Caco-2 (cell line): ENCODE measurements around the gene UBL3. TPM values are rescaled to one million over a fixed set of nuclear protein-coding genes. Genes with fewer than 3 reads are reported as not detected.

Source experiments
- BruUV-seq: library from RNA; stranded (reverse); fragments of 400-500 nt; replicated peaks from 2 replicates; lab custom pipeline; 2021; lab: Mats Ljungman, UMichigan
- CTCF ChIA-PET: fragments of 300-600 bp; sonication (Branson Sonifier 250); formaldehyde crosslinking; loops from one replicate; lab custom pipeline; 2022; ENCODE audit warnings: antibody characterized with exemption; lab: Charles Lee
- POLR2A ChIA-PET: fragments of 300-600 bp; sonication (Branson Sonifier 250); formaldehyde crosslinking; loops from one replicate; lab custom pipeline; 2022; ENCODE audit warnings: antibody characterized with exemption; lab: Charles Lee
- DNase-seq, 2 experiments: peaks; one replicate each; pipeline versions ENCODE4 v3.0.0 to v3.0.0-alpha.2; 2020 to 2022
- H3K27me3 ChIP-seq: replicated peaks from 2 replicates; pipeline ENCODE4 v1.6.0; 2011; ENCODE audit warnings: low read length; ENCODE audit not compliant: control insufficient read depth, insufficient read depth
- H3K36me3 ChIP-seq: 2 replicates; pipeline ENCODE4 v1.5.1; 2011; ENCODE audit warnings: low read length; ENCODE audit not compliant: control insufficient read depth, insufficient read depth
- H3K4me1 ChIP-seq: fragments of 250-450 bp; sonication (Bioruptor Pico); 2 replicates; pipeline ENCODE4 v1.5.1; 2020; ENCODE audit warnings: mild to moderate bottlenecking
- H3K4me3 ChIP-seq: 2 replicates; pipeline ENCODE4 v1.5.1; 2011; ENCODE audit warnings: low read depth, mild to moderate bottlenecking, control low read depth, low read length
- H3K9me3 ChIP-seq: fragments of 250-450 bp; sonication (Bioruptor Pico); 2 replicates; pipeline ENCODE4 v1.5.1; 2020; ENCODE audit warnings: mild to moderate bottlenecking, moderate library complexity
- H3K27ac Mint-ChIP-seq: one replicate; pipeline ENCODE4 v1.8.0; 2022; ENCODE audit warnings: mixed read lengths; ENCODE audit not compliant: unreplicated experiment
- H3K27me3 Mint-ChIP-seq: one replicate; pipeline ENCODE4 v1.8.0; 2022; ENCODE audit warnings: mixed read lengths; ENCODE audit not compliant: insufficient read depth, unreplicated experiment
- H3K36me3 Mint-ChIP-seq: one replicate; pipeline ENCODE4 v1.8.0; 2022; ENCODE audit warnings: mild to moderate bottlenecking, mixed read lengths; ENCODE audit not compliant: insufficient read depth, unreplicated experiment
- H3K4me1 Mint-ChIP-seq: one replicate; pipeline ENCODE4 v1.8.0; 2022; ENCODE audit warnings: low read depth, mixed read lengths; ENCODE audit not compliant: unreplicated experiment
- H3K4me3 Mint-ChIP-seq: one replicate; pipeline ENCODE4 v1.8.0; 2022; ENCODE audit warnings: mild to moderate bottlenecking, moderate library complexity, mixed read lengths; ENCODE audit not compliant: unreplicated experiment
- H3K9me3 Mint-ChIP-seq: one replicate; pipeline ENCODE4 v1.8.0; 2022; ENCODE audit warnings: mixed read lengths; ENCODE audit not compliant: unreplicated experiment
- CTCF ChIP-seq, 2 experiments: fragments of 200-600 bp in 1 of 2; IDR thresholded peaks; 1 replicate in 1 of 2; 2 replicates in 1 of 2; pipeline versions ENCODE4 v1.5.1 to v1.8.0; 2011 to 2022; ENCODE audit warnings: antibody characterized with exemption in 1 of 2, control low read depth in 1 of 2, inconsistent platforms in 1 of 2, low read depth in 1 of 2, low read length in 1 of 2, mild to moderate bottlenecking in 1 of 2, moderate library complexity in 1 of 2; ENCODE audit not compliant: insufficient read depth in 1 of 2, severe bottlenecking in 1 of 2, unreplicated experiment in 1 of 2
- intact Hi-C: fragments of 100-400 bp; cut with micrococcal nuclease; formaldehyde crosslinking; loops from one replicate; pipeline ENCODE4 v1.10.0; 2022; ENCODE audit not compliant: unreplicated experiment
- total RNA-seq: library from RNA; stranded (reverse); gene quantifications from 2 replicates; pipeline ENCODE4 v1.2.3, GENCODE V29; 2022

The UBL3 gene
- total RNA-seq, 1 experiment from 2014 or later = 37.5 TPM

GRCh38 chr13:29832761-29833298, 17.6 kb downstream of the UBL3 start:
- Mint-ChIP-seq H3K27me3 (no peaks in the 10 kb centered on the region), H3K27ac (peak overlapping the region; percentile 13), H3K4me3 (peak overlapping the region; percentile 12), H3K4me1 (peaks cover 29% of the 10 kb centered on the region), H3K9me3 (no peaks in the 10 kb centered on the region), H3K36me3 (peaks cover 7% of the 10 kb centered on the region)
- no peak for TF ChIP-seq CTCF (IDR thresholded peaks at IDR 0.05; ENCODE audit: insufficient read depth in 1 of 2, low read depth in 1 of 2, low read length in 1 of 2, severe bottlenecking in 1 of 2, unreplicated experiment in 1 of 2)
- peak; percentile 49 to 77 for DNase-seq
- no TSS peak for BruUV-seq
- no peaks in the 10 kb centered on the region for H3K9me3 ChIP-seq
- H3K4me3 ChIP-seq = no peak overlapping the region
- intact Hi-C loops = loop anchor here (5.0 kb wide), 1 partner anchor 41 kb away; no protein-coding TSS in a partner anchor
- POLR2A ChIA-PET = no interaction called here
- no peaks in the 10 kb centered on the region for H3K36me3 ChIP-seq
- peaks cover 36% of the 10 kb centered on the region for H3K4me1 ChIP-seq
- H3K27me3 ChIP-seq = no peaks in the 10 kb centered on the region
- CTCF ChIA-PET = no interaction called here

DNA sequence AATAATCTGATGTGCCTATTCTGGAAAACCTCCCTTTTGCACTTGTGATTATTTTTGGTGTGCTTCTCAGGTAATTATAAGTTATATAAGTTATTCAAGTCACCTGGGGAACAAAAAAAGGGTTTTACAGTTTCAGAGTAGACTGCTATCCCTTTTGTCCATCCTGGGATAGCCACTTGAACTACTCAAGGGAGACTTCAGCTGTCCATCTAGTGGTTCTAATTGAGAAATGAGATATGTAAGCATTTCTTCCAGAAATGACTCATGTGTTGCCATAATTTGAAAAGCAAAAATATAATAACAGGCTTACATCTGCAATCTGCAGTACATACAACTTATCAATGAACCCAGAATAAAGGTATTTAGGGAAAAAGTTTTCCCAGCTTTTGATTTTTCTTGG, 20.4 kb downstream of the UBL3 start:
- peaks cover 20% of the 10 kb centered on the region for H3K4me1 ChIP-seq
- ChIA-PET POLR2A (no interaction called here), CTCF (no interaction called here)
- intact Hi-C loops = loop anchor here (5.0 kb wide), 1 partner anchor 38 kb away; no protein-coding TSS in a partner anchor
- H3K9me3 Mint-ChIP-seq = no peaks in the 10 kb centered on the region
- no peak for TF ChIP-seq CTCF (IDR thresholded peaks at IDR 0.05; ENCODE audit: insufficient read depth in 1 of 2, low read depth in 1 of 2, low read length in 1 of 2, severe bottlenecking in 1 of 2, unreplicated experiment in 1 of 2)
- H3K27me3 ChIP-seq = no peaks in the 10 kb centered on the region
- no peak overlapping the region for H3K4me3 ChIP-seq
- H3K27ac Mint-ChIP-seq = no peak overlapping the region
- H3K4me1 Mint-ChIP-seq = peaks cover 22% of the 10 kb centered on the region
- H3K4me3 Mint-ChIP-seq = no peak overlapping the region
- H3K36me3 Mint-ChIP-seq = peaks cover 17% of the 10 kb centered on the region
- H3K27me3 Mint-ChIP-seq = no peaks in the 10 kb centered on the region
- no peak for DNase-seq
- H3K9me3 ChIP-seq = no peaks in the 10 kb centered on the region
- no TSS peak for BruUV-seq
- no peaks in the 10 kb centered on the region for H3K36me3 ChIP-seq

- Mint-ChIP-seq H3K9me3 (no peaks in the 10 kb centered on the region), H3K4me3 (no peak overlapping the region), H3K27me3 (no peaks in the 10 kb centered on the region), H3K4me1 (no peaks in the 10 kb centered on the region), H3K27ac (no peak overlapping the region), H3K36me3 (no peaks in the 10 kb centered on the region)
- intact Hi-C loops = no loop called here
- no peaks in the 10 kb centered on the region for H3K27me3 ChIP-seq
- no peak for TF ChIP-seq CTCF (IDR thresholded peaks at IDR 0.05; ENCODE audit: insufficient read depth in 1 of 2, low read depth in 1 of 2, low read length in 1 of 2, severe bottlenecking in 1 of 2, unreplicated experiment in 1 of 2)
- ChIA-PET POLR2A (no interaction called here), CTCF (no interaction called here)
- no peak for DNase-seq
- H3K36me3 ChIP-seq = no peaks in the 10 kb centered on the region
- no peaks in the 10 kb centered on the region for H3K9me3 ChIP-seq
- H3K4me1 ChIP-seq = peaks cover 4% of the 10 kb centered on the region; the same call in 1 of the 2 replicates
- no peak overlapping the region for H3K4me3 ChIP-seq
- BruUV-seq = no TSS peak
These were observed 31.3 kb downstream of the UBL3 start for GRCh38 chr13:29819143-29819542.
